SJSA1 (cell line): ENCODE results near the gene SH3BP2. TPM values are rescaled to one million over a fixed set of nuclear protein-coding genes. Genes with fewer than 3 reads are reported as not detected.

Source experiments
- DNase-seq, 2 experiments: peaks; one replicate each; pipeline ENCODE4 v3.0.0-alpha.2; 2015 to 2020; ENCODE audit warnings: low spot score in 2 of 2, low read depth in 1 of 2
- H3K27ac ChIP-seq: fragments of 250-450 bp; sonication (Bioruptor Pico); 2 replicates; pipeline ENCODE4 v1.5.1; 2020; ENCODE audit warnings: mild to moderate bottlenecking, moderate library complexity
- H3K27me3 ChIP-seq: fragments of 250-450 bp; sonication (Bioruptor Pico); replicated peaks from 2 replicates; pipeline ENCODE4 v1.5.1; 2020; ENCODE audit warnings: mild to moderate bottlenecking, moderate library complexity
- H3K36me3 ChIP-seq: fragments of 250-450 bp; sonication (Bioruptor Pico); 2 replicates; pipeline ENCODE4 v1.5.1; 2020; ENCODE audit warnings: mild to moderate bottlenecking
- H3K4me1 ChIP-seq: fragments of 250-450 bp; sonication (Bioruptor Pico); replicated peaks from 2 replicates; pipeline ENCODE4 v1.6.1; 2021; ENCODE audit warnings: mild to moderate bottlenecking
- H3K4me3 ChIP-seq: fragments of 250-450 bp; sonication (Bioruptor Pico); 2 replicates; pipeline ENCODE4 v1.5.1; 2020; ENCODE audit warnings: mild to moderate bottlenecking
- H3K9me3 ChIP-seq: fragments of 250-450 bp; sonication (Bioruptor Pico); replicated peaks from 2 replicates; pipeline ENCODE4 v1.5.1; 2020; ENCODE audit warnings: mild to moderate bottlenecking
- total RNA-seq: library from RNA; depleted of rRNA; stranded (reverse); fragments of >200 nt; shearing (Covaris generic); gene quantifications from 2 replicates; pipeline ENCODE4 v1.2.3, GENCODE V29; 2014

SH3BP2 gene
- total RNA-seq, 1 experiment from 2014 or later = 7.6 TPM

DNA sequence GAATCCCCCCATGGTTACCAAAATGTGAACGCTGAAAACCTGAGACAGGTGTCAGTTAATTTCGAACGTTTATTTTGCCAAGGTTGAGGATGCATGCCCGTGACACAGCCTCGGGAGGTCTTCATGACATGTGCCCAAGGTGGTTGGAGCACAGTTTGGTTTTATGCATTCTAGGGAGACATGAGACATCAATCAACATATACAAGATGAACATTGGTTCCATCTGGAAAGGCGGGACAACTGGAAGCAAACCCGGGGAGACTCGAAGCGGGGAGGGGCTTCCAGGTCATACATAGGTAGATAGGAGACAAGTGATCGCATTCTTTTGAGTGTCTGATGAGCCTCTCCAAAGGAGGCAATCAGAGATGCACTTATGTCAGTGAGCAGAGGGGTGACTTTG, 11.0 kb upstream of the SH3BP2 start:
- no peaks in the 10 kb centered on the region for H3K4me1 ChIP-seq
- no peak overlapping the region for H3K27ac ChIP-seq
- H3K27me3 ChIP-seq = no peaks in the 10 kb centered on the region
- H3K9me3 ChIP-seq = no peaks in the 10 kb centered on the region
- no peaks in the 10 kb centered on the region for H3K36me3 ChIP-seq
- H3K4me3 ChIP-seq = no peak overlapping the region
- DNase-seq = no peak

GRCh38 chr4:2783790-2784189, 9.1 kb upstream of the SH3BP2 start:
- DNase-seq = no peak
- Histone ChIP-seq H3K4me3 (no peak overlapping the region), H3K4me1 (no peaks in the 10 kb centered on the region), H3K36me3 (no peaks in the 10 kb centered on the region), H3K9me3 (no peaks in the 10 kb centered on the region), H3K27me3 (no peaks in the 10 kb centered on the region), H3K27ac (no peak overlapping the region)

DNA sequence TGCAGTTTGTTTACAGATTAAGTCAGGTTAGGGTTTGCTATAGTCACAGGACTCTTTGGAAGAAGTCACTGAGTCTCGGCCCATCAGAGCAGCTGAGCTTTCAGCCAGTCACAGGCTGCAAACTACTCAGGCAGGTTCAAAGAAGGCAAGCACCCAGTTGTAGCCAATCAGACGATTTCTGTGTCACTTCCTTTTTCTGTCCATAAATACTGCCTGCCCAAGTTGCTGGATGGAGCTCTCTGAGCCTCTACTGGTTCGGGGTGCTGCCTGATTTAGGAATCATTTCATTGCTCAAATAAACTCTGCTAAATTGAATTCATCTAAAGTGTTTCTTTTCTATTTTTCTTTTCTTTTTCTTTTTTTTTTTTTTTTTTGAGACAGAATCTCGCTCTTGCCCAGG, 7.3 kb upstream of the SH3BP2 start:
- Histone ChIP-seq H3K27ac (no peak overlapping the region), H3K36me3 (no peaks in the 10 kb centered on the region), H3K27me3 (no peaks in the 10 kb centered on the region), H3K4me1 (no peaks in the 10 kb centered on the region), H3K4me3 (no peak overlapping the region), H3K9me3 (no peaks in the 10 kb centered on the region)
- DNase-seq = no peak

DNA sequence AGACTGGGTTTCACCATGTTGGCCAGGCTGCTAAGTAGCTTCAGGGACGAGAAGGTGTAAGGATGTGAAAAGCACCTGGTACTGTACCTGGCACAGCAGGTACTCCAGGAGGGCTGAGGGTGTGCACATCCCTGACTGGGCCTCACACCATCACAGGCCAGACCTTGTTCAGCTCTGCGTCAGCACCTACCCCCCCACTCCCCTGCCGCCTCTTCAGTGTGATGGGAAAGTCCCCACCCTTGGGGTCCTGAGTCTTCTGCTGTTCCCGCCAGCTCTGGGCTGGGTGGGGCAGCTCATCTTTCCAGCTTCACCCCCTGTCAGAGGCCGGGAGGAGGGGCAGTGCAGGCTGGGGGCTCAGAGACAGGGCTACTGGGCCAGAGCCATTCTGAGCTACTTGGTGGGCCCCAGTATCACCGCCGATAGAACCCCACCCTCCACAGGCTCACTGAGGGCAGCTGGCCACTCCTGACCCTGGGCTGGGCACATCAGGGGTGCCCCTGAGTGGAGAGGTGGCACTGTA, 6.7 kb upstream of the SH3BP2 start:
- Histone ChIP-seq H3K36me3 (no peaks in the 10 kb centered on the region), H3K4me3 (no peak overlapping the region), H3K9me3 (no peaks in the 10 kb centered on the region), H3K27ac (no peak overlapping the region), H3K27me3 (no peaks in the 10 kb centered on the region), H3K4me1 (no peaks in the 10 kb centered on the region)
- no peak for DNase-seq

DNA sequence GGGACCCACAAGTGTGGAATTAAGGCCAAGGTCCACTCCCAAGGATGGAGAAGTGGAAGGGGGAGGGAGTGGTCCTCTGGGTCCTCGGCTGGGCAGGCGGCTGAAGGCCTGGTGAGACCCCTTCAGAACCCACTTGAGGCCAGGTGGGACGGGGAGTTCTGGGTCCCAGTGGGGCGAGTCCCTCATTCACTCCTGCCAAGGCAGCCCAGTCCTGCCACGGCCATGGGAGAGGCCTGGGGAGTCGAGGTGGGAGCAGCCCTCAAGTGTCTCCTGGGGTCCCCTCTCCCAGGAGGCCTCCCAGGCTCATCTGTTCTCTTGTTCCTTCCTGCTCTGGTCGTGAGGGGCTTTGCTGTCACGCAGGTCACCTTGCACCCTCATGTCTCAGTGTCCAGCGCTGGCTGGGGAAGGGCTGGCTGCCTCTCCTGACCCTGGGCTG, 6.1 kb upstream of the SH3BP2 start:
- Histone ChIP-seq H3K27me3 (no peaks in the 10 kb centered on the region), H3K4me3 (no peak overlapping the region), H3K9me3 (no peaks in the 10 kb centered on the region), H3K27ac (no peak overlapping the region), H3K36me3 (no peaks in the 10 kb centered on the region), H3K4me1 (no peaks in the 10 kb centered on the region)
- no peak for DNase-seq

GRCh38 chr4:2787230-2788100, 5.4 kb upstream of the SH3BP2 start:
- Histone ChIP-seq H3K27ac (no peak overlapping the region), H3K4me1 (no peaks in the 10 kb centered on the region), H3K4me3 (no peak overlapping the region), H3K36me3 (no peaks in the 10 kb centered on the region), H3K27me3 (no peaks in the 10 kb centered on the region), H3K9me3 (no peaks in the 10 kb centered on the region)
- DNase-seq = no peak

DNA sequence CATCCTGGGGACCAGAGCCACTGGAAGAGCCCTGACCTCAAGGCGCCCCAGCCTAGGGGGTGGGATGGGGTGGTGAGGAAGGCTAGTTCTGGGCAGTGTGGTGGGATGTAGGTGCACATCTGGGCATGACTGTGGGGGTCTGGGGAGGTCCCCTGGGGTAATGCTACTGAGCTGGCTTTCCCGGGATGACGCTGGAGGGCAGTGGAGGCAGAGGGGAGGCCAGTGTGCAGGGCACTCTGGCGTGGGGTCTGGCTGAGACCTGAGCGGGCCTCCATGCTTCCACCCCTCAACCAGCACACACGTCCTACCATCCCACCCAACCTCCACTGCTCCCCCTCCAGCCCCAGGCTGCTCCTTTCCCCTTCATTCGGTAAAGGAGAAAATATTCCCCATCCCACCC, 4.8 kb upstream of the SH3BP2 start:
- DNase-seq = no peak
- Histone ChIP-seq H3K27me3 (no peaks in the 10 kb centered on the region), H3K4me1 (no peaks in the 10 kb centered on the region), H3K4me3 (no peak overlapping the region), H3K36me3 (no peaks in the 10 kb centered on the region), H3K9me3 (no peaks in the 10 kb centered on the region), H3K27ac (no peak overlapping the region)

- peaks cover 1% of the 10 kb centered on the region for H3K4me1 ChIP-seq
- no peak overlapping the region for H3K4me3 ChIP-seq
- no peaks in the 10 kb centered on the region for H3K9me3 ChIP-seq
- DNase-seq = no peak
- no peaks in the 10 kb centered on the region for H3K27me3 ChIP-seq
- no peaks in the 10 kb centered on the region for H3K36me3 ChIP-seq
- no peak overlapping the region for H3K27ac ChIP-seq
Measured at GRCh38 chr4:2788532-2789103, 4.3 kb upstream of the SH3BP2 start.

- DNase-seq = no peak
- no peaks in the 10 kb centered on the region for H3K9me3 ChIP-seq
- peaks cover 8% of the 10 kb centered on the region for H3K4me1 ChIP-seq
- H3K27ac ChIP-seq = no peak overlapping the region
- no peaks in the 10 kb centered on the region for H3K36me3 ChIP-seq
- no peaks in the 10 kb centered on the region for H3K27me3 ChIP-seq
- no peak overlapping the region for H3K4me3 ChIP-seq
Measured at GRCh38 chr4:2789351-2789750, 3.5 kb upstream of the SH3BP2 start.

GRCh38 chr4:2789793-2790582, 2.9 kb upstream of the SH3BP2 start:
- no peaks in the 10 kb centered on the region for H3K36me3 ChIP-seq
- H3K9me3 ChIP-seq = no peaks in the 10 kb centered on the region
- H3K27ac ChIP-seq = no peak overlapping the region
- H3K4me3 ChIP-seq = no peak overlapping the region
- DNase-seq = no peak
- peaks cover 15% of the 10 kb centered on the region for H3K4me1 ChIP-seq
- no peaks in the 10 kb centered on the region for H3K27me3 ChIP-seq

- Histone ChIP-seq H3K4me3 (no peak overlapping the region), H3K36me3 (no peaks in the 10 kb centered on the region), H3K9me3 (no peaks in the 10 kb centered on the region), H3K27me3 (no peaks in the 10 kb centered on the region), H3K4me1 (peaks cover 17% of the 10 kb centered on the region), H3K27ac (no peak overlapping the region)
- no peak for DNase-seq
Measured at GRCh38 chr4:2790583-2791517, 2.0 kb upstream of the SH3BP2 start.

DNA sequence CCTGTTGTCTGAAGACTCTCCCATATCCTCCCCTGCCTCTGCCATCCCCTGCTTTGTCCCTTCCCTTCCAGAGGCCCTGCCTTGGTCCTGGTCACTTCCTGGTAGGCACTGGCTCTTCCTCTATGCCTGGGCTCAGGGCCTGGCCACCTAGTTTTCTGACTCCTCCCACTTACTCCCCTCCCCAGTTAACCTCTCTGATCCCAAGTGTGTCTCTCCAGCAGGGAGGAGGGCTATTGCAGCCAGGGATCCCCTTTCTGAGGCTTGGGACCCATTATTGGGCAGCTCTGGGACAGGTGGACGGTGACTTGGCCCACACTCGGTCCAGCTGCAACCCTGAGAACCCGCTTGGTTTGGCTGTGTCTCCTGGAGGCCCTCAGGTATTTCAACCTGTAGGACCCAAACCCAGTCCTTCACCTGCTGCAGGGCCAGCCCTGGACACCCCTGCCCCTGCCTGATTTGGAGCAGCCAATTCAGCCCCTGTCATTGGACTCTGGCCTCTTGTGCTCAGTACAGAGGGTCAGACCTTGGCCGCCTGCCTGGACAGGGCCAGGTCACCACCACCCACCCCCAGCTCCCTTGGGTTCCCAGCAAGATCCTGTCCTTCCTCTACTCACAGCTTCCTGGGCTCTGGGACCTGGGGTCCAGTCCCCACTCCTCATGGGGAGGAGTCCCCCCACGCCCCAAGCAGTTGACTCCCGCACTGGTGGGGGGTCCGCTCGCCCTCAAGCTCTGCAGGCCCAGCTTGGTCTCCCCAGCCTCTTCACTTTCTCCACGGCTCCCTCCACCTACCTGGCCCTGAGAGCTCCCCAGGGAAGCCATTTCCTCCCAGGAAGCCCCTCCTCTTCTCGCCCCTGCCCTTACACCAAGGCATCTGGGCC, 1.1 kb upstream of the SH3BP2 start:
- H3K36me3 ChIP-seq = no peaks in the 10 kb centered on the region
- DNase-seq = peak in 1 of 2 experiments; percentile 25
- no peak overlapping the region for H3K27ac ChIP-seq
- no peak overlapping the region for H3K4me3 ChIP-seq
- no peaks in the 10 kb centered on the region for H3K27me3 ChIP-seq
- H3K4me1 ChIP-seq = peaks cover 19% of the 10 kb centered on the region
- no peaks in the 10 kb centered on the region for H3K9me3 ChIP-seq
